Activated T-cell treated with anti-CD3 and anti-CD28 coated beads, Interleukin-2, amount 50 U/mL, for 1 hour (primary cell): Measurements from ENCODE around the gene ANKRD55.
"Not testable (repeated sequence)": the region's sequence is repeated elsewhere in the genome, so short reads cannot be mapped to it uniquely, and the experiment has no call there.

Experiments
- DNase-seq: peaks from one replicate; pipeline ENCODE4 v3.0.0-alpha.2; 2020

Gene ANKRD55

DNA sequence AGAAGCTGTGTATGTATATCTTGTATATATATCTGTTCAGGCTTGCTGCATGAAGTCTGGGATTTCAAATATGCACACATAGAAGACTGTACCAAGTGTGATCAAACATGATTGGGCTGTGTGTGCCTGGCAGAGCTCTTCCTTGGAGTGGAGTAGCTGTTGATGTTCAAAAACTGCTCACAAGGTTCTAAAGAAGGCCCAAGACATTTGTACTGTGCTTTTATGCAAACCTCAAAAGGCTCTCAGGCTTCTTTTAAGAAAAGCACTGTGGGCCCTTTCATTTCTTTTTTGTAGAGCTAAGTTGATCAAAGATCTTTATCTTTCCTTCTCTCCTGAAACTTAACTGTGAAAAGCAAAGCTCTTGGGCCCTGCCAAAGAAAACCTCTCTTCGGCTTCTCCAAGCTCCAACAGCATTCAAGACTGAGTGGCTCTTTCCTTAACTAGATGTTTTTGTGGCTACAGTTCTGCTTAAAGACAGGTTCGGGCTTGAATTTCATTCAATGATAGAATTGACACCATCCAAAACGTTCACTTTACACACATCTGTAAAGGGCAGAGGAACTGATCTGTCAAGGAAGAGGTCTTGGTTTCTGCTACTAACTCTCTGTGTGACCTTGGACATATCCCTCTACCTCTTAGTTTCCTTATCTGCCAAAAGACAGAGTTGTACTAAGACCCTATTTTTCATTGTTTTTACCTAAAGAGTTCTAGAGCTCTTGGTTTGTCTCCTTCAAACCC is 132.5 kb downstream of the ANKRD55 start:
- no peak for DNase-seq

DNA sequence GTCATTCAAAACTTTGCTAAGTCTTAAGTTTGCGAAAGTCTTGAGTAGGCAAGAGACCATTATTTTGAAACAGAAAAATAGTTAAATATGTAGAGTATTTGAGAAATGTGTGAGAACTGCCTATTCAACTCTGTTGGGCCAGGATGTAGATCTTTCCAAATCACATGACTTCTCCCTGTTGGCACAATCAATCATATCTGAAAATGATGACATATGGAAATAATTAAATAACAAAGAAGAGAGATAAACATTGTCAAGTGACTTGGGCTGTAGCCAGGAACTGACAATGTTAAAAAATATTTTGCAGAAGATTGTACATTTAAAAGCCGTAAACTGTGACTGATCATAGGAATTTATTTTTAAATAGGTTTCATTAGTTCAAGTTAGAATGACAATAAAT is 133.8 kb downstream of the ANKRD55 start:
- DNase-seq, result no peak

DNA sequence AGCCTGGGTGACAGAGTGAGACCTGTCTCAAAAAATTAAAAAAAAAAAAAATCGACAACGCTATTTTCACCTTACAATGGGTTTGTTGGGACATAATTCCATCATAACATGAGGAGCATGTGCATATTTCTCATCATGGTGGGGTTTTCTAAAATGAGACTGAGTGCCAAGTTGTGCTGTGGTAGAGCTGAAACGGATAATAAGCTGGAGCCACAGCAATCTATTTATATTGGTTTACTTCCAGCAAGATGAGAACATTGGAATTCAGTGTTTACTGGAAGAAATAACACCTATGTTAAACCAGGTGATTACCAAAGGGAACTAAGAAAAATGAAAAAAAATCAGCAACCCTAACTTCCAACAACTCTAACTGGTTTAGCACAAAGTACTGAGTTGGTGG is 136.1 kb downstream of the ANKRD55 start:
- DNase-seq, result no peak

DNA sequence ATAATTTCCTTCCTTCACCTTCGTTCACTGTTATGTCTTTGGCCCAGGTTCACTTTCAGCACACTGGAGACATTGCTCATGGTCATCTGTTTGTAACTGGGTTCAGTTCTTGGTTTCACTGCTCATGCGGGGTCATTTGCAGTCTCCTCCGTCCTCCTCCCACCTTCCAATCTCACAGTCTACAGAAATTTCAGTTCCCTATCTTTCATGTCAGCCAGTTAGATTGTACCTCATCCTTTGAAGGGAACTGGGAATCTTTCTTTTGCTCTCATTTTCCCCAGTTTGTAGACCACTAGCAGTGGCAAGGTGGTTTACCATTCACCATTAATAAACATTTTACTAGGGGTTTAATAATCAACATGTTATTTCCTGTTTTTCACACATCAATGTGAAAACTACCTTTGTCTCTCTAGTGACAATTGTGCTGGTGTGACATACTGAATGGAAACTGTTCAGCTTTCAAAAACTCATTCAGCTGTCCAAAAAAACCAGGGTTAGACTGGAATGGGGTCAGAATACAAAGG is 137.5 kb downstream of the ANKRD55 start:
- no peak for DNase-seq

DNA sequence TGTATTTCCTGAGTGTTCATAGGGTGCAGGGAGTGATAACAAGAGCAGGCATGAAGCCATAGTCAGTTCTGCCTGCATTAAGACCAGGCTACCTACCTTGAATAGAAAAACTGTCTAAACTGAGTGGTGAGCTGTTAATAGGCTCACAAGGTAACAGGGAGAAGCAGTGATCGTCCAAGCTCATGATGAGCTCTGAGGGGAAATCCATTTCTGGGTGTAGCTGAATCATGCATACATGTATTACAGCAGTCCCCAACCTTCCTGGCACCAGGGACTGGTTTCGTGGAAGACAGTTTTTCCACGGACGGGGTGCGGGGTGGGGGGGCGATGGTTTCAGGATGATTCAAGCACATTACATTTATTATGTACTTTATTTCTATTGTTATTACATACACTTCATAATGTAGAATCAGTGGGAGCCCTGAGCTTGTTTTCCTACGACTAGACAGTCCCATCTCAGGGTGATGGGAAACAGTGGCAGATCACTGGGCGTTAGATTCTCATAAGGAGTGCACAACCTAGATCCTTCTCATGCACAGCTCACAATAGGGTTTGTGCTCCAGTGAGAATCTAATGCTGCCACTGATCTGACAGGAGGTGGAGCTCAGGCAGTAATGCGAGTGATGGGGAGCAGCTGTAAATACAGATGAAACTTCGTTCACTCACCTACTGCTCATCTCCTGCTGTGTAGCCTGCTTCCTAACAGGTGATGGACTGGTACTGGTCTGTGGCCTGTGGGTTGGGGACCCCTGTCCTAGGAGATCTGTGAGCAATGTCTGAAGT is 138.4 kb downstream of the ANKRD55 start:
- DNase-seq, result peak; percentile 57

DNA sequence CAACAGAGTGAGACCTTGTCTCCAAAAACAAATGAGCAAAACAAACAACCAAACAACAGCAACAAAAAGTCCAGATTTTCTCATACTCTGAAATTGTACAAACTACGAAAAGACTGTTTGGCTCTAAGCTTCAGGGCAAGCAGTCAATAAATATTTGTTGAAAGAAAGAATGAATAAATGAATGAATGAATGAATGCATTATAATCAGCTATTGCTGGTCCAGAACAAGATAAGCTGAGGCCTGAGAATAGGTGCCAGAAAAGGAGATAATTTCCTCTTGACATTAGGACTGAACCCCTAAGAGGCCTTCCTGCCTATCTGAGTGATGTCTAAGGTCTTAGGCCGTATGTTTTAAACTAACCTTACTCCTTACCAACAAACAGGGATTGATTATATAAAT is 139.2 kb downstream of the ANKRD55 start:
- no peak for DNase-seq

DNA sequence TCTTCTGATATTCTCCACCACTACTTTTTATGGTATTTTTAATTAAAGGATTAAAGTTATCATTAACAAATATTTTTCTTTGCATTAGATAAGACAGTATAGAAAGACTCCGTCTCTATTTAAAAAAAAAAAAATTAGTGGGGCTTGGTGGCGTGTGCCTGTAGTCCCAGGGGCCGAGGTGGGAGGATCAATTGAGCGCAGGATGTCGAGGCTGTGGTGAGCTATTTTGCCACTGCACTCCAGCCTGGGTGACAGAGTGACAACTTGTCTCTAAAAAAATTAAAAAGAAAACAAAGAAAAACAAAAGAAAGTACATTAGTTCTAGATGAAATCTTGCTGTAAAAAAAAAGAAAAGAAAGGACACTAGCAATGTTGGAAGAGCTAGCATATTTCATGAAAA is 141.0 kb downstream of the ANKRD55 start:
- no peak for DNase-seq

DNA sequence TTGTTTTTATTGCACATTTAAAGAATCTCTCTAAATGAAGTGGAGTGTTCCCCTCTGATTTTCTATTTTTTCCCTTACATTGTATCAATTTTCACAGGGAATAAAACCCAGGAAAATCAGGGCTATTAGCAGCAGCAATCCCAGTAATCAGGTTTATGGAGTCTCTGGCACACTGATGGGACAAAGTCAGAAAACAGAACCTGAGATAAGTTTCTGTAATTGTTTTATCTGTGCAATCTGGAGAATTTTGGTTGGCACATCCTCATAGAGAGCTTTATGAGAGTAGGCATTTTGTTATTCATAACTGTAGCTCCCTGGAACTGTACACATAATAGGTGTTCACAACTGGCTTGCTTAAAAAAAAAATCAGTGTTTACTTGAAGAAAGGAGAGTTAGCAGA is 141.5 kb downstream of the ANKRD55 start:
- DNase-seq, result no peak

DNA sequence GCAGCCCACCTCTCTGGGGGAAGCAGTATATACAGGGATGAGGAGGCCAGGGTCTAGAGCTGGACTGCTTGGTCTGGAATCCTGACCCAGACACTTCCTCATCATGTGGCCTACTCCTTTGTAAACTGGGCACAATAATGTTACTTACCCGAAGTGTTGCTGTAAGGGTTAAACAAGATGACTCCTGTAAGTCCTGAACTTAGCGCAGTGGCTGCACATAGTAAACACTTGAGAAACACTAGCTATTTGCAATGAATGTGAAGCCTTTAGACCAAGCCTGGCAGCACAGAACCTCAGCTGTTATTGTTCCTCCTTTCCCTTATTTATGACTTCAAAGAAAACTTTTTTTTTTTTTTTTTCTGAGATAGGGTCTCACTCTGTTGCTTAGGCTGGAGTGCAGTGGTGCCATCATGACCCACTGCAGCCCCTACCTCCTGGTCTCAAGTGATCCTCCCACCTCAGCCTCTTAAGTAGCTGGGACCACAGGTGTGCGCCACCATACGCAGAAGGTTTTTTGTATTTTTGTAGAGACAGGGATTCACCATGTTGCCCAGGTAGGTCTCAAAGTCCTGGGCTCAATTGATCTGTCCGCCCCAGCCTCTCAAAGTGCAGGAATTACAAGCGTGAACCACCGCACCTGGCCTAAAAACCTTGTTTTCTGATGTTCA is 142.2 kb downstream of the ANKRD55 start:
- no peak for DNase-seq

DNA sequence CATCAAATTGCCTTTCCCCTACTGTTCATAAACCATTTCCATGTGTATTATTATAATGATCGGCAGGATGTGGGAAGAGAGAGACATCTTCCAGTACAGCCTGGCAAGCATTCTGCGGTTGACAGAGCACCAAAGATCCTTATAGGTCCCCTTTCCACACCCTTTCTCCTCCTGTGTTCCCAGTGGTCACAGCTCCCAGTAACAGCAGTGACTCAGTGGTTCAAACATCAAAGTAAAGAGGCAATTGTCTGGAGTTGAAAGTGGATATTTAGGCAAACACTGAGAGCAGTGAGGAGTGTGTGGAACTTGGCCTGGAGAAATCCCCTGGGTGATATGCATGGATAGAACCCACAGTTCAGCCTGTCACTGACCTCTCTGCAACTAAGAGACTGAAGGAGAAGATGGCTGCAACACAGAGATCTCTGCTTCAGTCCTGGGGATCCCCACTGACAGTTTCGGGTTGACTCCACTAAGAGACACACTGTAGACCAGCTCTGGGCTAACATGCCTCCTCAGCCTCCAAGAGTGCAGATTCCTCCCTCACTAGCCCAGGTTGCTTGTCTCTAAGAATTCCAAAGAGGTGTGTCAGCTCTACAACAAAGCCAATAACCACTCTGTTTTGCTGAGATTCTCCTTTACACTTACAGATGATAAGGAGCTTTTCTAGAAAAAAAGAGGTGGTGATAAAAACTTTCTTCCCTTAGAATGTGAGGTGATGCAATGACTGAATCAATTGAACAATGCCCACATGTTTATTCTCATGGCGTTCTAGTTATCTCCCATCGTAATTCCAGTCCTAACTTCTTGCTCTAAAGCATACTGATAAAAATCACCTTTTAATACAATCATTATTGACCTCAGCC is 143.9 kb downstream of the ANKRD55 start:
- DNase-seq, result no peak

DNA sequence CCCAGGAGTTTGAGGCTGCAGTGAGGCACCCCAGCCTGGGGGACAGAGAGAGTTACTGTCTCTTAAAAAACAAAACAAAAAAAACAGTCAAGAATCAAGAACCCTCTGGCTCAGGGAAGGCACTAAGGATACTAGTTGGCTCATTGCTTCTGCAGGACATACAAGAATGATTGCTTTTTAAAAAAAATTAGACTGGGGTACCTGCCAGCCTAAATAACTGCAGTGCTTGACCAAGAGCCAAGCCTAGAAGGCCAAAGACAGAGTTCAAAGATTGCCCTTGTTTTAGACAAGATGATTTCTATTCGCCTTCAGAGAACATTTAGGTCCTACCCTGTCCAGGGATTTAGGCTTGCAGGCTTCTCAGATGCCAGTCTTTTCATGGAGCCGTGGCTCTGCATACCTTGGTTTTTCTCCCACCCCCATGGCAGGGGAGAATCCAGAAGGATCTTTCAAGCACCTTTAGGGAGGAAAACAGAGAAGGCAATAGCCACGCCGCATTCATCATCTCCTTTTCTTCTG is 144.6 kb downstream of the ANKRD55 start:
- DNase-seq, result no peak

DNA sequence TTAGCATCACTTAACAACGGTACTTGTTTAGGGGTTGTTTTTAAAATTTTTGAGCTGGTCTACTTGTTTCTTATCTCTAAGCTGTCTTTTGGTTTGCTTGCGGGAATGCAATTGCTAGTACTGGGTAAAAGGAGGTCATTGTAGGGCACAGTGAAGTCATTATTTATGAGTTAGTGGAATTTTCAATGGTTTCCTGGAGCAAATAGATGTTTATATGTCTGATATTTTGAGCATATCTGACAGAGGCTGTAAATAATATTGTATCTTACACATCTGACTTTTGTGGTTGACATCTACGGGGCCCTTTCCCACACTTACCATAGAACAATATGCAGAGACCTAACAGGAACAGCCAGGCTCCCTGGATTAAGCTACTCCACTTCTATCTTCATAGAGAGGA is 147.9 kb downstream of the ANKRD55 start:
- DNase-seq, result no peak

DNA sequence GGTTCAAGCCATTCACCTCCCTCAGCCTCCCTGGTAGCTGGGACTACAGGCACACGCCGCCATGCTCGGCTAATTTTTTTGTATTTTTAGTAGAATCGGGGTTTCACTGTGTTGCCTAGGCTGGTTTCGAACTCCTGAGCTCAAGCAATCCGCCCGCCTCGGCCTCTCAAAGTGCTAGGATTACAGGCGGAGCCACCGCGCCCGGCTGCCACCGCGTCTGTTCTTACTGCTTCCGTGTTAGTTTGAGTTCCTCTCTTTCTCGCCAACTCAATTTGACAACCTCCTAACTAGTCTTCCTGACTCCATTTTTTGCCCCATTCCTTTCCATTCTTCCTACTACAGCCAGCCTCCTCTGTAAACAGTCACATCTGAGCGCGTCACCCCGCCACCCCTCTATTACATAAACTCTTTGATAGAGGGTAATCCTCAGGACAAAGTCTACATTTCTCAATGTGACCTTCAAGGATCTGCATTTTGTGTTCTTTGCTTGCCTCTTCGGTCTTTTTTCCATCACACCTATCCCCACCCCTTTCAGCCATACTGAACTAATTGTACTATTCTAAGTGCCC is 149.8 kb downstream of the ANKRD55 start:
- DNase-seq, result no peak

DNA sequence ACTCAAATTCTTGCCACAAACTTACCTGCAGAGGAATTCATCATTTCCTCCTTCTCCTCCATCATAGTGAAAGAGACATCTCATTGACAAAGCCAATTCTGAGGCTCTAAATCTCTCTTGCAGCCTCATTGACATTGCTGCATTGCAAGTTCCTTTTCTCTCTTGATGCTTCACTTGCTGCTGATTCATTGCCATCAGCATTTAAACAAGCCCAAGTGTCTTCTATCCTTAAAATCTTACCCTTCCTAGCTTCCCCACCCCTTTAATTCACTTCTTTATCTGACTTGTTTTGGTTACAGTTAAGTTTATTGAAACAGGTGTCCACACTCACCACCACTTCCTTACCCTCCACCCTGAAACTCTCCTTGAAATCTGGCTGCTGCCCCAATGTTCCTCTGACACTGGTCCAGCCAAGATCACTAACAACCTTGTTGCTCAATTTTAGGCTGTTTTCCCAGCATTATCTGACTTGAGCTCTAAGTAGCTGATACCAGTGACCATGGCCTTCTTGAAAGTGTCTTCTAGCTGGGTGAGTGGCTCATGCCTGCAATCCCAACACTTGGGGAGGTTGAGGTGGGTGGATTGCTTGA is 152.0 kb downstream of the ANKRD55 start:
- DNase-seq, result not testable (repeated sequence)

DNA sequence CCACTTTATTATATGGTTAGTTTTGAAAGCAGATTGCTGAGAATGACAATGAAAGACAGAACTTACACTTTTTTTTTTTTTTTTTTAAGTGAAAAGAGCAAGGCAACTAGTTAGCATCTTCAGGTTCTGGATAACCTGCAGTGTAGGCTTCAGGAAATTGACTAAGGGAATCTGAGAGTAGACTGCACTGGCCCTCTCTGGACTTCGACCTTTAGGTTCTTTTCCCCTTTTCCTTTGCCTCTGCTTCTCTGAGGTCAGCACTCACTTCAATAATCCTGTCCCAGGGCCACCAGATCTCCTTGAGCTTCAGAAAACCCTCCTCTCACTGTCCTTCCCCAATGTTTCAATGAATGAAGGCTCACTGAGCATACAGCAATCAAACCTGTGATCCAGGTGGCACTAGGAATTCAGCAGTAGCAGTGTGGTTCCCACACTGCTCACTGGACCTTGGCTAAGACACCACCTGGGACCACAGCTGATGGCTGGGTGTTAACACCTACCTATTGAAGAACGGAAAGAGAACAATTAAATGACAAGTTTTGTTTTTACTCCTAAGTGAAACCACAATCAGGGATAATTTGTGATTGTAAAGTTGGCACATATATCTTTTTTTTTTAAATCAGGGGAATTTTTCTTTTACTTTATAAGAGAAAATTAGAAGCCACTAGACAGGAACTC is 152.6 kb downstream of the ANKRD55 start:
- DNase-seq, result no peak

DNA sequence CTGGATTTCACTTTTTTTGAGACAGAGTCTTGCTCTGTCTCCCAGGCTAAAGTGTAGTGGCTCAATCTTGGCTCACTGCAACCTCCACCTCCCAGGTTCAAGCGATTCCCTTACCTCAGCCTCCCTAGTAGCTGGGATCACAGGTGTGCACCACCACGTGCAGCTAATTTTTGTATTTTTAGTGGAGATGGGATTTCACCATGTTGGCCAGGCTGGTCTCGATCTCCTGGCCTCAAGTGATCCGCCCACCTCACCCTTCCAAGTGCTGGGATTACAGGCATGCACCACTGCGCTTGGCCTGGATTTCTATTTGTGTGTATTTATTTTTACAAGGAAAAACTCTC is 154.0 kb downstream of the ANKRD55 start:
- DNase-seq, result not testable (repeated sequence)

DNA sequence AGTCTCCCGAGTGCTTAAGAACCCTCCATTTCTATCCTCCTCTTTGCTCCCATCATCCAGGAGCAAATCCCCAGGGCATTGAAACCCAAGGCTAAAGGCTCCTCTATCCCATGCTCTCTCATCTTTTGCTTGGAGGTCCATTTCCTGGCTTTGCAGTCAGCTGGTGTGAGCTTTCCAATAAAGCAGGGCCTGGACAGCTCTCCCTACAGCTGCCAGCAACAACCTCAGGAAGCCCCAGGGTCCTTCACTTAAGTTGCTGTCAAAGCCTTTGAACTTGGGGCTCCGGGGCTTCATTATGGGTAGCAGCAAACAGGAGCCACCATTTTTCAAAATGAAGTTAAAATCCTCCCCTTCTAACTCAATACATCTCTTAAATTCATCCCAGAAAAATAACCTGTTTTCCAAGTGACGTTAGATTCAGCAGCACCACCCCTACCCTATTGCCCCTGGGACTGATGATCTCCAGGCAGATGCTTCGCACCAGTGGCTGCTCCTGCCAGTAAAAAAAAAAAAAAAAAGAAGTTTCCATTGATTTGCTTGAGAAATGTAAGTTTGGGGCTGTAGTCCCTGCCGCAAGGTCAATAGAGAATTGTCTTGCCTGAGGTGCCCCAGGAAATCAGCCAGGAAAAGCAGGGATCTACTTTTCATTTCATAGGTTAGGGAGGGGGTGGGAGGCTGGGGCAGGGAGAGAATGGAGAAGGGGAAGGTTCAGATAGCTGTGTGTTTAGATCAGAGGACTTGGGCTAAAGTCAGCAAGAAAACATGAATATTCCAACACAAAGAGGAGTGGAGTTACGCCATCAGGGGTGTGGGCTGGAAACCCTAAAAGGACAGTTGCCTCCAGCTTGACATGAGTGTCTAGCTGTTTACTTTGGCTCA is 154.6 kb downstream of the ANKRD55 start:
- DNase-seq, result no peak

DNA sequence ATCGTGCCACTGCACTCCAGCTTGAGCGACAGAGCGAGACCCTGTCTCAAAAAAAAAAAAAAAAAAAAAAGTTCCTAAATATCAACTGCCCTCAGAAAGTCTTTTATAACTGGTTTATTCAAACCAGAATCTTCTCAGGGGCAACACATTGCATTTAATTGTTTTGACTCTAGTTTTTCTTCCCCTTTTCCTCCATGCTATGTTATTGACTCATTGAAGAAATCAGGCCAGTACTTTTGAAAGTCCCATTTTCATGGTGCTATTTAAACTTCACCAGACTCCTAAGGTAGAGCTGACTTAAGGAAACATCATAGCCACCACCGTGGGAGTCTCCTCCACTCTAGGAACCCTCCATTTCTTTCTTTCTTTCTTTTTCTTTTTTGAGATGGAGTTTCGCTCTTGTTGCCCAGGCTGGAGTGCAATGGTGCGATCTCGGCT is 155.3 kb downstream of the ANKRD55 start:
- no peak for DNase-seq

DNA sequence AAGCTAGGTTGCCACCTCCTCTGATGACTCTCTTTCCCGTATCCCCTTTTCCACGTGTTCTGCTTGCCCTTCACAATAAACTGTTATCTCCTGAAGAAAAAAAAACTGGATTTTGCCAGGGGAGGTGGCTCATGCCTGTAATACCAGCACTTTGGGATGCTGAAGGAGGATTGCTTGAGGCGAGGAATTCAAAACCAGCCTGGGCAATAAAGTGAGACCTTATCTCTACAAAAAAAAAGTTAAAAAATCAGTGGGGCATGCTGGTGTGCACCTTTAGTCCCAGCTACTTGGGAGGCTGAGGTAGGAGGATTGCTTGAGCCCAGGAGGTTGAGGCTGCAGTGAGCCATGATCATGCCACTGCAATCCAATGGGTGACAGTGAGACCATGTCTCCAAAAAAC is 156.6 kb downstream of the ANKRD55 start:
- no peak for DNase-seq

DNA sequence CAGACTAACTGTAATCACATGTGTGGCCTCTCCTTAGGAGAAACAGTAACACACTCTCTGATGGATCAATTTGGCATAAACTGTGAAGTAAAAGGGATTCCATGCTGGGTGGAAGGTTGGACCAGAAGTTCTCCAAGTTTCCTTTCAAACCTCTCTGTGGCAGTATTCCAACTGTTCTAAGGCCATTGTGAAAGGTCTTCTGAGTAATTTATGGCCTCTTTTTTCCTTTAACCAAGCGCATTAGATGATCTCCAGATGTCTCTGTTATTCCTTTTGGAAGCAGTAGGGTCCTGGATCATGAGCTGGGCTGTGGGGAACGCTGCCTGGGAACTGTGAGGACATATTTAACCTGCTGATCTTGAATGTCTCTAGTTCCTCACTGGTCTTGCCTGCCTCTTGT is 157.8 kb downstream of the ANKRD55 start:
- DNase-seq, result no peak
